ENCODE measurements around the gene LRRN2.

DNA sequence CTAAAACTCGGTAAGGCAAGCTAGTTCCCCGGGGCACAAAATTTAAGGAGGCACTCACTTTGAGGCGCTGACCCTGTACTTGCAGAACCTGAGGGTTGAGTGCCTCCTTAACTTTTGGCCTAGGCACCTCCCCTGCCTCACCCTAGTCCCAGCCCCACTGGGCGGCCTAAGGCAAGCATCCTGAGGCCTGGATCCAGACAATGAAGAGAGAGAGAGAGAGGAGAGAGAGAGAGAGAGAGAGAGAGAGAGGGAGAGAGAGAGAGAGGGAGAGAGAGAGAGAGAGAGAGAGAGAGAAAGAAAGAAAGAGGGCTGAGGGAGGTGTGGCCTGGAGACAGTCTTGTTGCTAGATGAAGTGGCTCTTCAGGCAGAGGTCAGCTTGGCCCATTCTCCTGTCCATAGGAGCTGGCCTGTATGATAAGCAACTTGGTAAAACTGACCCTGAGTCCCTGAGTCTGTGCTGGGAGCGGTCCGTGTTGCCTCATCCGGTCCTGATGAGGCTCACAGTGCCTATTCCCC lies 7.4 kb upstream of the LRRN2 start:
- TF ChIP-seq TCF7L2 (IDR thresholded peaks at IDR 0.05; ENCODE audit: low read depth, low read length) (no peak), ZNF766 (CRISPR knock-in tag; conservative IDR thresholded peaks at IDR 0.05) (no peak), NELFE (IDR thresholded peaks at IDR 0.05; ENCODE audit: insufficient read depth, insufficient read length) (no peak), ELF4 (CRISPR knock-in tag; IDR thresholded peaks at IDR 0.05) (peak; percentile 97), NR2C2 (CRISPR knock-in tag; IDR thresholded peaks at IDR 0.05) (no peak), NR2C2 (tag; IDR thresholded peaks at IDR 0.05) (0 out of 2 replicates have a peak, but pooled peaks have one; percentile 40), RAD21 (CRISPR knock-in tag; conservative IDR thresholded peaks at IDR 0.05 in 1 of 2, IDR thresholded peaks at IDR 0.05 in 1 of 2) (no peak; a peak in 1 of 4 replicates)
- TF ChIP-seq, protein P1, sequence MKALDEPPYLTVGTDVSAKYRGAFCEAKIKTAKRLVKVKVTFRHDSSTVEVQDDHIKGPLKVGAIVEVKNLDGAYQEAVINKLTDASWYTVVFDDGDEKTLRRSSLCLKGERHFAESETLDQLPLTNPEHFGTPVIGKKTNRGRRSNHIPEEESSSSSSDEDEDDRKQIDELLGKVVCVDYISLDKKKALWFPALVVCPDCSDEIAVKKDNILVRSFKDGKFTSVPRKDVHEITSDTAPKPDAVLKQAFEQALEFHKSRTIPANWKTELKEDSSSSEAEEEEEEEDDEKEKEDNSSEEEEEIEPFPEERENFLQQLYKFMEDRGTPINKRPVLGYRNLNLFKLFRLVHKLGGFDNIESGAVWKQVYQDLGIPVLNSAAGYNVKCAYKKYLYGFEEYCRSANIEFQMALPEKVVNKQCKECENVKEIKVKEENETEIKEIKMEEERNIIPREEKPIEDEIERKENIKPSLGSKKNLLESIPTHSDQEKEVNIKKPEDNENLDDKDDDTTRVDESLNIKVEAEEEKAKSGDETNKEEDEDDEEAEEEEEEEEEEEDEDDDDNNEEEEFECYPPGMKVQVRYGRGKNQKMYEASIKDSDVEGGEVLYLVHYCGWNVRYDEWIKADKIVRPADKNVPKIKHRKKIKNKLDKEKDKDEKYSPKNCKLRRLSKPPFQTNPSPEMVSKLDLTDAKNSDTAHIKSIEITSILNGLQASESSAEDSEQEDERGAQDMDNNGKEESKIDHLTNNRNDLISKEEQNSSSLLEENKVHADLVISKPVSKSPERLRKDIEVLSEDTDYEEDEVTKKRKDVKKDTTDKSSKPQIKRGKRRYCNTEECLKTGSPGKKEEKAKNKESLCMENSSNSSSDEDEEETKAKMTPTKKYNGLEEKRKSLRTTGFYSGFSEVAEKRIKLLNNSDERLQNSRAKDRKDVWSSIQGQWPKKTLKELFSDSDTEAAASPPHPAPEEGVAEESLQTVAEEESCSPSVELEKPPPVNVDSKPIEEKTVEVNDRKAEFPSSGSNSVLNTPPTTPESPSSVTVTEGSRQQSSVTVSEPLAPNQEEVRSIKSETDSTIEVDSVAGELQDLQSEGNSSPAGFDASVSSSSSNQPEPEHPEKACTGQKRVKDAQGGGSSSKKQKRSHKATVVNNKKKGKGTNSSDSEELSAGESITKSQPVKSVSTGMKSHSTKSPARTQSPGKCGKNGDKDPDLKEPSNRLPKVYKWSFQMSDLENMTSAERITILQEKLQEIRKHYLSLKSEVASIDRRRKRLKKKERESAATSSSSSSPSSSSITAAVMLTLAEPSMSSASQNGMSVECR (CRISPR knock-in tag; IDR thresholded peaks at IDR 0.05), result no peak
- TF ChIP-seq, protein P2, sequence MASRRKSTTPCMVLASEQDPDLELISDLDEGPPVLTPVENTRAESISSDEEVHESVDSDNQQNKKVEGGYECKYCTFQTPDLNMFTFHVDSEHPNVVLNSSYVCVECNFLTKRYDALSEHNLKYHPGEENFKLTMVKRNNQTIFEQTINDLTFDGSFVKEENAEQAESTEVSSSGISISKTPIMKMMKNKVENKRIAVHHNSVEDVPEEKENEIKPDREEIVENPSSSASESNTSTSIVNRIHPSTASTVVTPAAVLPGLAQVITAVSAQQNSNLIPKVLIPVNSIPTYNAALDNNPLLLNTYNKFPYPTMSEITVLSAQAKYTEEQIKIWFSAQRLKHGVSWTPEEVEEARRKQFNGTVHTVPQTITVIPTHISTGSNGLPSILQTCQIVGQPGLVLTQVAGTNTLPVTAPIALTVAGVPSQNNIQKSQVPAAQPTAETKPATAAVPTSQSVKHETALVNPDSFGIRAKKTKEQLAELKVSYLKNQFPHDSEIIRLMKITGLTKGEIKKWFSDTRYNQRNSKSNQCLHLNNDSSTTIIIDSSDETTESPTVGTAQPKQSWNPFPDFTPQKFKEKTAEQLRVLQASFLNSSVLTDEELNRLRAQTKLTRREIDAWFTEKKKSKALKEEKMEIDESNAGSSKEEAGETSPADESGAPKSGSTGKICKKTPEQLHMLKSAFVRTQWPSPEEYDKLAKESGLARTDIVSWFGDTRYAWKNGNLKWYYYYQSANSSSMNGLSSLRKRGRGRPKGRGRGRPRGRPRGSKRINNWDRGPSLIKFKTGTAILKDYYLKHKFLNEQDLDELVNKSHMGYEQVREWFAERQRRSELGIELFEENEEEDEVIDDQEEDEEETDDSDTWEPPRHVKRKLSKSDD (conservative IDR thresholded peaks at IDR 0.05; ENCODE audit: low read length), result peak; percentile 49; the same call in 1 of the 2 replicates

Measured in K562 (cell line).